Measurements from ENCODE around the gene HPS1. TPM values are rescaled to one million over a fixed set of nuclear protein-coding genes. Genes with fewer than 3 reads are reported as not detected.

The HPS1 gene
- total RNA-seq, 1 donor from 2014 or later = 16.0 TPM

GRCh38 chr10:98456686-98457482, 10.1 kb upstream of the HPS1 start:
- H3K4me1 Mint-ChIP-seq = peaks cover 32% of the 10 kb centered on the region
- no peak overlapping the region for H2AFZ ChIP-seq (replicated peaks)

GRCh38 chr10:98456043-98456570, 9.4 kb upstream of the HPS1 start:
- Mint-ChIP-seq H3K9me3 (no peaks in the 10 kb centered on the region), H3K36me3 (no peaks in the 10 kb centered on the region), H3K4me3 (no peak overlapping the region), H3K27me3 (ENCODE audit: insufficient read depth, low read depth) (peaks cover 5% of the 10 kb centered on the region), H3K27ac (no peak overlapping the region), H3K4me1 (peaks cover 32% of the 10 kb centered on the region)
- Histone ChIP-seq H3K27ac (no peak overlapping the region), H3K9ac (no peak overlapping the region), H3K4me2 (peak overlapping the region; percentile 25), H3K36me3 (no peaks in the 10 kb centered on the region), H3K79me2 (ENCODE audit: low read depth) (no peaks in the 10 kb centered on the region), H3K9me3 (ENCODE audit: low read depth) (no peaks in the 10 kb centered on the region), H2AFZ (replicated peaks) (no peak overlapping the region), H3K4me3 (no peak overlapping the region), H3K27me3 (peaks cover 19% of the 10 kb centered on the region), H3K4me1 (peaks cover 28% of the 10 kb centered on the region), H3F3A (ENCODE audit: low read depth) (peaks cover 30% of the 10 kb centered on the region), H4K20me1 (ENCODE audit: low read depth) (no peaks in the 10 kb centered on the region)
- TF ChIP-seq CTCF (IDR thresholded peaks at IDR 0.05) (no peak), EZH2 (IDR thresholded peaks at IDR 0.05) (no peak), EZH2phosphoT487 (IDR thresholded peaks at IDR 0.05) (no peak)
- peak; percentile 45 for DNase-seq (ENCODE audit: low spot score)

More at GRCh38 chr10:98456686-98457482, 10.1 kb upstream of the HPS1 start:
- Mint-ChIP-seq H3K4me3 (peak overlapping the region; percentile 44), H3K27me3 (ENCODE audit: insufficient read depth, low read depth) (peaks cover 5% of the 10 kb centered on the region), H3K9me3 (no peaks in the 10 kb centered on the region), H3K36me3 (no peaks in the 10 kb centered on the region), H3K27ac (no peak overlapping the region)
- H3K4me1 ChIP-seq = peaks cover 28% of the 10 kb centered on the region
- no peak for TF ChIP-seq EZH2phosphoT487 (IDR thresholded peaks at IDR 0.05)
- no peak for TF ChIP-seq EZH2 (IDR thresholded peaks at IDR 0.05)
- TF ChIP-seq CTCF (IDR thresholded peaks at IDR 0.05) = no peak
- no peak overlapping the region for H3K27ac ChIP-seq
- peaks cover 30% of the 10 kb centered on the region for H3F3A ChIP-seq (ENCODE audit: low read depth)
- H3K36me3 ChIP-seq = no peaks in the 10 kb centered on the region
- DNase-seq (ENCODE audit: low spot score) = peak; percentile 26
- H3K9ac ChIP-seq = no peak overlapping the region
- H3K4me2 ChIP-seq = peak overlapping the region; percentile 25
- no peaks in the 10 kb centered on the region for H3K9me3 ChIP-seq (ENCODE audit: low read depth)
- H3K4me3 ChIP-seq = no peak overlapping the region
- H4K20me1 ChIP-seq (ENCODE audit: low read depth) = no peaks in the 10 kb centered on the region
- H3K79me2 ChIP-seq (ENCODE audit: low read depth) = no peaks in the 10 kb centered on the region
- H3K27me3 ChIP-seq = peaks cover 19% of the 10 kb centered on the region

GRCh38 chr10:98453729-98454128, 7.0 kb upstream of the HPS1 start:
- Histone ChIP-seq H3K79me2 (ENCODE audit: low read depth) (no peaks in the 10 kb centered on the region), H3K27me3 (peaks cover 17% of the 10 kb centered on the region), H3K4me1 (peaks cover 28% of the 10 kb centered on the region), H3K4me3 (no peak overlapping the region), H3K36me3 (no peaks in the 10 kb centered on the region), H3K4me2 (no peak overlapping the region), H2AFZ (replicated peaks) (no peak overlapping the region), H4K20me1 (ENCODE audit: low read depth) (no peaks in the 10 kb centered on the region), H3K9ac (no peak overlapping the region), H3K27ac (no peak overlapping the region), H3K9me3 (ENCODE audit: low read depth) (no peaks in the 10 kb centered on the region), H3F3A (ENCODE audit: low read depth) (peaks cover 30% of the 10 kb centered on the region)
- Mint-ChIP-seq H3K4me1 (peaks cover 26% of the 10 kb centered on the region), H3K27ac (no peak overlapping the region), H3K36me3 (no peaks in the 10 kb centered on the region), H3K27me3 (ENCODE audit: insufficient read depth, low read depth) (peaks cover 3% of the 10 kb centered on the region), H3K9me3 (no peaks in the 10 kb centered on the region), H3K4me3 (no peak overlapping the region)
- TF ChIP-seq EZH2phosphoT487 (IDR thresholded peaks at IDR 0.05) (no peak), CTCF (IDR thresholded peaks at IDR 0.05) (no peak), EZH2 (IDR thresholded peaks at IDR 0.05) (no peak)
- DNase-seq (ENCODE audit: low spot score) = no peak

Data from neural progenitor cell (in vitro differentiated cells).